Measurements from ENCODE around the gene TFF3.

DNA sequence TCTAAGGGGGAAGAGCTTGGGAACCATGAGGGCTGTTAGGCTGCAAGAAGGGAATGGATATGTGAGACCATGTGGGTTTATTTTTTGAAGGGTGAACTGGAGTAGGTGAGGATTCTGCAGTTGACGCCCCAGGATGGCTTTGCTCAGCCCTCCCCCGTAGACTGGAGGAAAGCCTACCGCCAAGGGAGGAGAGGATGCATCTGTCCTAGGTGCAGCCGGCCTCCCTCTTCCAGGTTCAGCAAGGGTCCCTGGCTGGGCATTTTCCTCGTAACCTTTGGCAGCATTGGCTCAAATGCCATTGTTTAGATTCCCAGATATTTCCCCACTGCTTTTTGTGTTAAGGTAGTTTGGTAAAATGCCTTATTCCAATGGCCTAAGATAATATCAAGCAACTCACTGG, 16.6 kb downstream of the TFF3 start:
- TF ChIP-seq, protein P1, sequence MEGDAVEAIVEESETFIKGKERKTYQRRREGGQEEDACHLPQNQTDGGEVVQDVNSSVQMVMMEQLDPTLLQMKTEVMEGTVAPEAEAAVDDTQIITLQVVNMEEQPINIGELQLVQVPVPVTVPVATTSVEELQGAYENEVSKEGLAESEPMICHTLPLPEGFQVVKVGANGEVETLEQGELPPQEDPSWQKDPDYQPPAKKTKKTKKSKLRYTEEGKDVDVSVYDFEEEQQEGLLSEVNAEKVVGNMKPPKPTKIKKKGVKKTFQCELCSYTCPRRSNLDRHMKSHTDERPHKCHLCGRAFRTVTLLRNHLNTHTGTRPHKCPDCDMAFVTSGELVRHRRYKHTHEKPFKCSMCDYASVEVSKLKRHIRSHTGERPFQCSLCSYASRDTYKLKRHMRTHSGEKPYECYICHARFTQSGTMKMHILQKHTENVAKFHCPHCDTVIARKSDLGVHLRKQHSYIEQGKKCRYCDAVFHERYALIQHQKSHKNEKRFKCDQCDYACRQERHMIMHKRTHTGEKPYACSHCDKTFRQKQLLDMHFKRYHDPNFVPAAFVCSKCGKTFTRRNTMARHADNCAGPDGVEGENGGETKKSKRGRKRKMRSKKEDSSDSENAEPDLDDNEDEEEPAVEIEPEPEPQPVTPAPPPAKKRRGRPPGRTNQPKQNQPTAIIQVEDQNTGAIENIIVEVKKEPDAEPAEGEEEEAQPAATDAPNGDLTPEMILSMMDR (IDR thresholded peaks at IDR 0.05) = no peak
- no peak for TF ChIP-seq POLR2A (IDR thresholded peaks at IDR 0.05)
- no peak for TF ChIP-seq EP300 (IDR thresholded peaks at IDR 0.05)

All from suprapubic skin (tissue), 3 donors.